GM12878 (cell line): ENCODE data around the gene COG4.

Experiments
- CTCF ChIP-seq, 3 experiments: IDR thresholded peaks in 2 of 3; conservative IDR thresholded peaks in 1 of 3; 2 replicates each; pipeline ENCODE4 v1.5.1; 2011; ENCODE audit warnings: low read depth in 3 of 3, low read length in 3 of 3, mild to moderate bottlenecking in 3 of 3, control low read depth in 2 of 3, moderate library complexity in 2 of 3, inconsistent platforms in 1 of 3, mixed read lengths in 1 of 3; ENCODE audit not compliant: control insufficient read depth in 2 of 3, insufficient read depth in 1 of 3; ENCODE audit errors: extremely low read depth in 1 of 3
- EZH2 ChIP-seq: IDR thresholded peaks from 2 replicates; pipeline ENCODE4 v1.6.1; 2012; ENCODE audit warnings: low read depth, mild to moderate bottlenecking, control low read depth, inconsistent platforms, low read length, borderline replicate concordance; ENCODE audit not compliant: control insufficient read depth
- POLR2AphosphoS5 ChIP-seq: IDR thresholded peaks from 2 replicates; pipeline ENCODE4 v1.6.1; 2011; ENCODE audit warnings: mild to moderate bottlenecking, low read length, inconsistent platforms

- no peak for TF ChIP-seq POLR2AphosphoS5
- no peak for TF ChIP-seq CTCF (IDR thresholded peaks at IDR 0.05 in 2 of 3, conservative IDR thresholded peaks at IDR 0.05 in 1 of 3; ENCODE audit: control insufficient read depth in 2 of 3, extremely low read depth in 1 of 3, insufficient read depth in 1 of 3, low read depth in 3 of 3, low read length in 3 of 3)
- no peak for TF ChIP-seq EZH2
Observed at GRCh38 chr16:70520612-70521297, 2.6 kb downstream of the COG4 start.
